Activated naive CD4-positive, alpha-beta T cell treated with anti-CD3 and anti-CD28 coated beads, Interleukin-2, amount 50 U/mL, for 72 hours (primary cell): Measurements from ENCODE around the gene IGFBP2. TPM values are rescaled to one million over a fixed set of nuclear protein-coding genes. Genes with fewer than 3 reads are reported as not detected.

Experiments used
- ATAC-seq, 2 donors: fragments of 150-1000 bp; cut with Tn5 transposase; 2 replicates each; pipeline ENCODE4 v1.10.0; 2021; ENCODE audit warnings: mild to moderate bottlenecking in 2 of 2, moderate library complexity in 2 of 2
- DNase-seq, 2 donors: peaks; one replicate each; pipeline ENCODE4 v3.0.0; 2021 to 2022; ENCODE audit warnings: low spot score in 2 of 2
- H3K27ac Mint-ChIP-seq, 2 donors: one replicate each; pipeline ENCODE4 v1.8.0; 2022; ENCODE audit warnings: mild to moderate bottlenecking in 2 of 2, mixed read lengths in 2 of 2
- H3K36me3 Mint-ChIP-seq, 2 donors: one replicate each; pipeline ENCODE4 v1.8.0; 2022; ENCODE audit warnings: mixed read lengths in 2 of 2
- H3K9me3 Mint-ChIP-seq, 2 donors: one replicate each; pipeline ENCODE4 v1.8.0; 2022; ENCODE audit warnings: mixed read lengths in 2 of 2
- total RNA-seq, 2 donors: library from RNA; stranded (reverse); gene quantifications; one replicate each; pipeline ENCODE4 v1.2.3, GENCODE V29; 2022

The IGFBP2 gene
- total RNA-seq, 2 donors from 2014 or later = 0.14 to 11.6 TPM

GRCh38 chr2:216629784-216630183, 3.4 kb upstream of the IGFBP2 start:
- Mint-ChIP-seq H3K9me3 (no peaks in the 10 kb centered on the region), H3K27ac (no peak overlapping the region), H3K36me3 (peaks cover 0 to 7% of the 10 kb centered on the region in 2 donors)
- DNase-seq = no peak
- ATAC-seq = no peak

GRCh38 chr2:216632346-216632951, 771 bp upstream of the IGFBP2 start:
- peaks cover 4 to 7% of the 10 kb centered on the region in 2 donors for H3K36me3 Mint-ChIP-seq
- no peaks in the 10 kb centered on the region for H3K9me3 Mint-ChIP-seq
- DNase-seq = no peak
- H3K27ac Mint-ChIP-seq = no peak overlapping the region
- ATAC-seq = no peak

- Mint-ChIP-seq H3K9me3 (no peaks in the 10 kb centered on the region), H3K36me3 (peaks cover 4 to 7% of the 10 kb centered on the region in 2 donors), H3K27ac (no peak overlapping the region)
- DNase-seq (peak in 1 of 2 donors; percentile 19), ATAC-seq (peak; percentile 22 to 48)
Measured at GRCh38 chr2:216633616-216634369, 573 bp downstream of the IGFBP2 start.

- DNase-seq = no peak
- H3K9me3 Mint-ChIP-seq = no peaks in the 10 kb centered on the region
- no peak for ATAC-seq
- no peak overlapping the region for H3K27ac Mint-ChIP-seq
- H3K36me3 Mint-ChIP-seq = peaks cover 4 to 7% of the 10 kb centered on the region in 2 donors
Measured at GRCh38 chr2:216634370-216635148, 1.3 kb downstream of the IGFBP2 start.

- no peak for ATAC-seq
- DNase-seq = no peak
- H3K27ac Mint-ChIP-seq = no peak overlapping the region
- H3K36me3 Mint-ChIP-seq = peaks cover 4 to 7% of the 10 kb centered on the region in 2 donors
- H3K9me3 Mint-ChIP-seq = no peaks in the 10 kb centered on the region
Measured at GRCh38 chr2:216635171-216635570, 2.0 kb downstream of the IGFBP2 start.

GRCh38 chr2:216635701-216636550, 2.7 kb downstream of the IGFBP2 start:
- DNase-seq (no peak), ATAC-seq (no peak)
- no peak overlapping the region for H3K27ac Mint-ChIP-seq
- H3K9me3 Mint-ChIP-seq = no peaks in the 10 kb centered on the region
- peaks cover 4 to 7% of the 10 kb centered on the region in 2 donors for H3K36me3 Mint-ChIP-seq

GRCh38 chr2:216636551-216637450, 3.6 kb downstream of the IGFBP2 start:
- no peak for ATAC-seq
- H3K36me3 Mint-ChIP-seq = peaks cover 4 to 7% of the 10 kb centered on the region in 2 donors
- no peak for DNase-seq

GRCh38 chr2:216637472-216637871, 4.3 kb downstream of the IGFBP2 start:
- peaks cover 4 to 7% of the 10 kb centered on the region in 2 donors for H3K36me3 Mint-ChIP-seq
- DNase-seq (no peak), ATAC-seq (no peak)
- H3K9me3 Mint-ChIP-seq = no peaks in the 10 kb centered on the region
- no peak overlapping the region for H3K27ac Mint-ChIP-seq

More at GRCh38 chr2:216636551-216637450, 3.6 kb downstream of the IGFBP2 start:
- Mint-ChIP-seq H3K9me3 (no peaks in the 10 kb centered on the region), H3K27ac (no peak overlapping the region)

- no peak for DNase-seq
- Mint-ChIP-seq H3K27ac (no peak overlapping the region), H3K36me3 (no peaks in the 10 kb centered on the region), H3K9me3 (no peaks in the 10 kb centered on the region)
- ATAC-seq = no peak
Measured at GRCh38 chr2:216643986-216644659, 10.9 kb downstream of the IGFBP2 start.

- DNase-seq = no peak
- ATAC-seq = no peak
- no peaks in the 10 kb centered on the region for H3K36me3 Mint-ChIP-seq
- no peaks in the 10 kb centered on the region for H3K9me3 Mint-ChIP-seq
- no peak overlapping the region for H3K27ac Mint-ChIP-seq
Measured at GRCh38 chr2:216644842-216645635, 11.8 kb downstream of the IGFBP2 start.

- no peak for DNase-seq
- no peaks in the 10 kb centered on the region for H3K9me3 Mint-ChIP-seq
- no peak for ATAC-seq
- no peaks in the 10 kb centered on the region for H3K36me3 Mint-ChIP-seq
- no peak overlapping the region for H3K27ac Mint-ChIP-seq
Measured at GRCh38 chr2:216645636-216645950, 12.4 kb downstream of the IGFBP2 start.

- Mint-ChIP-seq H3K36me3 (no peaks in the 10 kb centered on the region), H3K27ac (no peak overlapping the region), H3K9me3 (no peaks in the 10 kb centered on the region)
- ATAC-seq = no peak
- no peak for DNase-seq
Measured at GRCh38 chr2:216646116-216646515, 12.9 kb downstream of the IGFBP2 start.

- no peak overlapping the region for H3K27ac Mint-ChIP-seq
- DNase-seq = no peak
- no peaks in the 10 kb centered on the region for H3K36me3 Mint-ChIP-seq
- no peaks in the 10 kb centered on the region for H3K9me3 Mint-ChIP-seq
- no peak for ATAC-seq
Measured at GRCh38 chr2:216648105-216648504, 14.9 kb downstream of the IGFBP2 start.

GRCh38 chr2:216649574-216649973, 16.4 kb downstream of the IGFBP2 start:
- Mint-ChIP-seq H3K36me3 (no peaks in the 10 kb centered on the region), H3K9me3 (no peaks in the 10 kb centered on the region), H3K27ac (no peak overlapping the region)
- DNase-seq (no peak), ATAC-seq (no peak)
